Pancreas (tissue), 10 donors: ENCODE data around the gene PLA2G3. TPM values are rescaled to one million over a fixed set of nuclear protein-coding genes. Genes with fewer than 3 reads are reported as not detected.
A peak's percentile ranks its signal among the peaks of the same experiment; 100 is the strongest.

ENCODE experiments used
- ATAC-seq, 4 donors: fragments of 200-7000 bp; cut with Tn5 transposase; one replicate each; pipeline versions ENCODE4 v1.8.0 to v1.9.1; 2020; ENCODE audit warnings: mild to moderate bottlenecking in 4 of 4, moderate library complexity in 4 of 4
- DNase-seq, 6 donors: peaks; one replicate each; pipeline ENCODE4 v3.0.0-alpha.2; 2020
- FAIRE-seq: peaks from 2 replicates; lab custom pipeline; 2012; peaks lifted over from hg19 to GRCh38; lab: Jason Lieb, UNC
- H3K27ac ChIP-seq, 4 donors: fragments of 200-600 bp; sonication (generic); 1 replicate in 3 of 4; 2 replicates in 1 of 4; pipeline versions ENCODE4 v1.5.0 to v1.8.0; 2020
- H3K27me3 ChIP-seq, 4 donors: fragments of 200-600 bp; one replicate each; pipeline ENCODE4 v1.8.0; 2021
- H3K36me3 ChIP-seq, 3 donors: fragments of 200-600 bp; sonication (generic) in 1 of 3; one replicate each; pipeline versions ENCODE4 v1.5.0 to v1.8.0; 2020 to 2021
- H3K4me1 ChIP-seq, 3 donors: fragments of 200-600 bp; one replicate each; pipeline ENCODE4 v1.8.0; 2021
- H3K4me3 ChIP-seq, 4 donors: fragments of 200-600 bp; sonication (generic) in 2 of 4; one replicate each; pipeline versions ENCODE4 v1.5.0 to v1.8.0; 2020 to 2021
- H3K9me3 ChIP-seq, 4 donors: fragments of 200-600 bp; one replicate each; pipeline ENCODE4 v1.8.0; 2021
- WGBS, 2 donors: extraction: QIAGEN DNeasy Blood & Tissue Kit; methylation state at CpG; one replicate each; pipeline ENCODE4 v1.1.7; 2013; 5-methylcytosine and 5-hydroxymethylcytosine counted together
- intact Hi-C, 3 donors: fragments of 100-400 bp; cut with DNase I; formaldehyde crosslinking; loops; one replicate each; pipeline versions ENCODE4 v1.11.1 to v1.14.2; 2022
- polyA plus RNA-seq, 2 donors: library from polyadenylated mRNA; stranded (reverse); fragments of 200-250 nt; gene quantifications; one replicate each; pipeline ENCODE4 v1.2.3, GENCODE V29; 2013
- total RNA-seq, 6 donors: library from RNA; stranded (reverse); fragmentation: NEBNext Ultra II Directional in 4 of 6; extraction: Animal tissue kit (Norgen Biotek cat#: 25700) in 4 of 6; gene quantifications; one replicate each; pipeline versions ENCODE4 v1.2.1 to v1.2.4, GENCODE V29; 2021 to 2023
- TF ChIP-seq, protein P1 (sequence below), 4 donors: fragments of 200-600 bp; sonication (generic) in 3 of 4; IDR thresholded peaks; one replicate each; pipeline versions ENCODE4 v1.5.0 to v1.8.0; 2021; ENCODE audit warnings: antibody characterized with exemption in 4 of 4
- donor health status: healthy with polysubstance abuse.
- donor health status: DM: no; HTN: no; CAD: no; lungs with moderate emphysema.
- donor health status: DM: no; HTN: no; CAD: no.
- donor health status: control.
- donor health status: control.
- donor health status: Bipolar disorder and iron deficiency.
- donor health status: DM: yes; HTN: yes; CAD: no.
- donor health status: DM: no; HTN: no; CAD: no.
- donor health status: DM: no; HTN: no; CAD: no.
- donor health status: DM: yes; HTN: yes; CAD: no.

PLA2G3 gene
- total and polyA plus RNA-seq, 8 donors = 0.02 TPM; not detected in 7

DNA sequence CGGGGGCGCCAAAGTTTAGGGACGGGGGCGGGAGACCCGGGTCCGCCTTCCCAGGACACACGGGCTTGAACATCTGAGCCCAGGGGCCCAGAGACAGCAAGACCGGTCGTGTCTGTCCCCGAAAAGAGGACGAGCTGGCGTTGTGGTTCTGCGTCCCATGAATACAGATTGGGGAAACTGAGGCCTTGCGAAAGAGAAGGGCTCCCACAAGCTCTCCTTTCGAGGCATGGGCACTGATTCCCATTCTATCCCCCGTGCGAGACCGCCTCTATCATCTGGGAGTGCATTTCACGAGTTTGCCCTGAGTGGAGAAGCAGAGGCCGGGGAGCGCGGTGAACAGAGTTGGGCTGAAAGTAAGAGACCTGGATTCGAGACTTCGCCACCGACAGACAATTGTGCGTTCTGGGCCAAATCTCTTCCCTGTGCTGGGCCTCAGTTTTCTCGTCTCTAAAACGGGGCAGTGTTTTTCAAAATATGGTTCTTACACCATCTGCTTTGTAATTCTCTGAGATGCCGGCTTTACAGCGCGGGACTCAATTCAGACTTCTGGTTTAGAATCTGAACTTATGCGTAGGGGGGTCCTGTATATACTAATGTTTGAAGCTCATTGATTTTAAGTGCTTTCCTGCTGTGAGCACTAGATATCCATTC lies 20.1 kb upstream of the PLA2G3 start:
- peaks cover 9 to 21% (median 16%) of the 10 kb centered on the region in 3 donors for H3K4me1 ChIP-seq
- intact Hi-C loops = no loop called here
- H3K9me3 ChIP-seq = no peaks in the 10 kb centered on the region
- TF ChIP-seq, protein P1, sequence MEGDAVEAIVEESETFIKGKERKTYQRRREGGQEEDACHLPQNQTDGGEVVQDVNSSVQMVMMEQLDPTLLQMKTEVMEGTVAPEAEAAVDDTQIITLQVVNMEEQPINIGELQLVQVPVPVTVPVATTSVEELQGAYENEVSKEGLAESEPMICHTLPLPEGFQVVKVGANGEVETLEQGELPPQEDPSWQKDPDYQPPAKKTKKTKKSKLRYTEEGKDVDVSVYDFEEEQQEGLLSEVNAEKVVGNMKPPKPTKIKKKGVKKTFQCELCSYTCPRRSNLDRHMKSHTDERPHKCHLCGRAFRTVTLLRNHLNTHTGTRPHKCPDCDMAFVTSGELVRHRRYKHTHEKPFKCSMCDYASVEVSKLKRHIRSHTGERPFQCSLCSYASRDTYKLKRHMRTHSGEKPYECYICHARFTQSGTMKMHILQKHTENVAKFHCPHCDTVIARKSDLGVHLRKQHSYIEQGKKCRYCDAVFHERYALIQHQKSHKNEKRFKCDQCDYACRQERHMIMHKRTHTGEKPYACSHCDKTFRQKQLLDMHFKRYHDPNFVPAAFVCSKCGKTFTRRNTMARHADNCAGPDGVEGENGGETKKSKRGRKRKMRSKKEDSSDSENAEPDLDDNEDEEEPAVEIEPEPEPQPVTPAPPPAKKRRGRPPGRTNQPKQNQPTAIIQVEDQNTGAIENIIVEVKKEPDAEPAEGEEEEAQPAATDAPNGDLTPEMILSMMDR (IDR thresholded peaks at IDR 0.05) = no peak
- ATAC-seq = peak; percentile 29 to 70 (median 63)
- peak in 1 of 6 donors; percentile 25 for DNase-seq
- WGBS, 2 donors = 1 to 2% methylated on average over 32 of the region's 32 CpGs
- H3K27me3 ChIP-seq = no peaks in the 10 kb centered on the region
- no peak for FAIRE-seq
- H3K36me3 ChIP-seq = no peaks in the 10 kb centered on the region
- H3K27ac ChIP-seq = peak overlapping the region; percentile 67 to 87 (median 82)
- peak overlapping the region; percentile 72 to 86 (median 76) for H3K4me3 ChIP-seq

DNA sequence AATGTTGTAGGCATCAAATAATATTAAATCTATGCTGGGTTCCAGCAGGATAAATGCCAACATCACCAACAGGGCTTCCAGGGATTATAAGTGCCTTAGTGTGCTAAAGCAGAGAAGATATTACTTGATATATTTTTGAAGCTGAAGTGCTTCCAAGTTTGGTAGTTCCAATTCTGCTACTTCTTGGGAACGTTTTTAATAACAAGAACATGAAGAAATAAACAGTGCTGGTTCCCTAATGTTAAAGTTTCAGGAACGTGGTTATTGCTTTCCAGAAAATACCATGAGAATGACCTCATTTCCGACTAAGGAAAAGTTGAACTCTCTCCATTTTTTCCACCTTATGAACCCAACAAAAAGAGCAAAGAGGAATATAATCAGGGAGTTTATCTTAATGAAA lies 15.1 kb upstream of the PLA2G3 start:
- no peak for FAIRE-seq
- intact Hi-C loops = loop anchor here in 1 of 3 donors (10.0 kb wide), 1 partner anchor 211 kb away; no protein-coding TSS in a partner anchor
- Histone ChIP-seq H3K9me3 (no peaks in the 10 kb centered on the region), H3K27me3 (no peaks in the 10 kb centered on the region), H3K27ac (no peak overlapping the region), H3K36me3 (no peaks in the 10 kb centered on the region), H3K4me3 (no peak overlapping the region), H3K4me1 (no peaks in the 10 kb centered on the region)
- TF ChIP-seq, protein P1 (IDR thresholded peaks at IDR 0.05) = no peak
- no peak for DNase-seq
- no peak for ATAC-seq
- 6 to 12% methylated on average over 3 of the region's 3 CpGs for WGBS, 2 donors

DNA sequence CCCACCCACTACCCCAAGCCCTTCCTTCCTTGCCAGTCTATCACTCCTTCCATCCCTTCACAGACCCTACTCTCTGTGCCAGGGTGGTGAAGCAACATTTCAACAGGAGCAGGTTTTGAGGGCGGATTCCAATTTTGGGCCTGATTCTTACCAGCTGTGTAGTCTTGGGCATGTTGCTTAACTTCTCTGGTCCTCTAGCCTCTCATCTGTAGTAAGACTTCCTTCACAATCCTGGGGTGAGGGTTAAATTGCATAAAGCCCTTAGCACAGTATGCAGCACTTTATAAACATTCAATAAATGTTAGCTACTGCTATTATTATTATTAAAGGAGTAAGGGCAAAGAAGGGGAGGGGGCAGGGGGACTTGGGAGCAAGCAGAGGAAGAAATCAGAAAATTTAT lies 14.7 kb upstream of the PLA2G3 start:
- WGBS, 2 donors = 84 to 95% methylated on average over 1 of the region's 1 CpG
- DNase-seq = no peak
- no peaks in the 10 kb centered on the region for H3K4me1 ChIP-seq
- H3K27ac ChIP-seq = no peak overlapping the region
- TF ChIP-seq, protein P1 (IDR thresholded peaks at IDR 0.05) = no peak
- FAIRE-seq = no peak
- H3K27me3 ChIP-seq = no peaks in the 10 kb centered on the region
- no peak overlapping the region for H3K4me3 ChIP-seq
- no peaks in the 10 kb centered on the region for H3K9me3 ChIP-seq
- H3K36me3 ChIP-seq = no peaks in the 10 kb centered on the region
- intact Hi-C loops = loop anchor here in 1 of 3 donors (10.0 kb wide), 1 partner anchor 210 kb away; no protein-coding TSS in a partner anchor
- ATAC-seq = no peak

- Histone ChIP-seq H3K9me3 (no peaks in the 10 kb centered on the region), H3K27me3 (no peaks in the 10 kb centered on the region), H3K4me1 (peaks cover 0 to 2% (median 0%) of the 10 kb centered on the region in 3 donors), H3K27ac (no peak overlapping the region), H3K36me3 (no peaks in the 10 kb centered on the region), H3K4me3 (no peak overlapping the region)
- WGBS, 2 donors = 56% methylated on average over 3 of the region's 3 CpGs
- TF ChIP-seq, protein P1 (IDR thresholded peaks at IDR 0.05) = no peak
- FAIRE-seq = no peak
- no peak for DNase-seq
- intact Hi-C loops = loop anchor here in 1 of 3 donors (10.0 kb wide), 1 partner anchor 209 kb away; no protein-coding TSS in a partner anchor
- no peak for ATAC-seq
Observed at GRCh38 chr22:31153357-31153756, 13.0 kb upstream of the PLA2G3 start.

- intact Hi-C loops = loop anchor here in 1 of 3 donors (10.0 kb wide), 1 partner anchor 207 kb away; no protein-coding TSS in a partner anchor
- Histone ChIP-seq H3K27me3 (no peaks in the 10 kb centered on the region), H3K27ac (no peak overlapping the region), H3K36me3 (no peaks in the 10 kb centered on the region), H3K4me1 (peaks cover 0 to 2% (median 0%) of the 10 kb centered on the region in 3 donors), H3K4me3 (no peak overlapping the region), H3K9me3 (no peaks in the 10 kb centered on the region)
- no peak for ATAC-seq
- TF ChIP-seq, protein P1 (IDR thresholded peaks at IDR 0.05) = no peak
- FAIRE-seq = no peak
- WGBS, 2 donors = 78 to 81% methylated on average over 2 of the region's 2 CpGs
- no peak for DNase-seq
Observed at GRCh38 chr22:31151872-31152271, 11.6 kb upstream of the PLA2G3 start.
